Uterus (tissue), 2 donors: ENCODE measurements around the gene CHRDL2.

Source experiments
- POLR2A ChIP-seq, 2 donors: fragments of 450-650 bp; IDR thresholded peaks; one replicate each; pipeline ENCODE4 v1.6.1; 2016; ENCODE audit warnings: antibody characterized with exemption in 2 of 2, mild to moderate bottlenecking in 1 of 2, moderate library complexity in 1 of 2
- TF ChIP-seq, protein P1 (sequence below), 4 experiments: fragments of 200-600 bp in 2 of 4; fragments of 450-650 bp in 2 of 4; sonication (generic) in 2 of 4; IDR thresholded peaks; one replicate each; pipeline ENCODE4 v1.5.1; 2016 to 2019; ENCODE audit warnings: antibody characterized with exemption in 4 of 4, mild to moderate bottlenecking in 2 of 4, moderate library complexity in 1 of 4

DNA sequence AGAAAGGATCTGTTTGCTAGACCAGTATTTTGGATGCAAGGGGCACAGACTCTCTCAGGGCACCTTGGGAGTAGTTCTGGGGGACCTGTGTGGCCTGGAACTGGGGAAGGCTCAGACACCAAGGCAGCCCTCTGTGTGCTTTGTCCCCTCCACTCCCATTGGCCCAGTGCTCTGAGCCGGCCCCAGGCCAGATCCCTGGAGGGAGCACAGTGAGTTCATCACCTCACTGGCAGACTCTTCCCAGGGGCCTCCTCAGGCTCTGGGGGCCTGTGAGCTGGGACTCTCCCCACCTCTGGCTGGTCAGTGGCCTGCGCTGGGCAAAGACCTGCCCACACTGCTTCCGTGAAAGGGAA lies 51.7 kb downstream of the CHRDL2 start:
- TF ChIP-seq, protein P1, sequence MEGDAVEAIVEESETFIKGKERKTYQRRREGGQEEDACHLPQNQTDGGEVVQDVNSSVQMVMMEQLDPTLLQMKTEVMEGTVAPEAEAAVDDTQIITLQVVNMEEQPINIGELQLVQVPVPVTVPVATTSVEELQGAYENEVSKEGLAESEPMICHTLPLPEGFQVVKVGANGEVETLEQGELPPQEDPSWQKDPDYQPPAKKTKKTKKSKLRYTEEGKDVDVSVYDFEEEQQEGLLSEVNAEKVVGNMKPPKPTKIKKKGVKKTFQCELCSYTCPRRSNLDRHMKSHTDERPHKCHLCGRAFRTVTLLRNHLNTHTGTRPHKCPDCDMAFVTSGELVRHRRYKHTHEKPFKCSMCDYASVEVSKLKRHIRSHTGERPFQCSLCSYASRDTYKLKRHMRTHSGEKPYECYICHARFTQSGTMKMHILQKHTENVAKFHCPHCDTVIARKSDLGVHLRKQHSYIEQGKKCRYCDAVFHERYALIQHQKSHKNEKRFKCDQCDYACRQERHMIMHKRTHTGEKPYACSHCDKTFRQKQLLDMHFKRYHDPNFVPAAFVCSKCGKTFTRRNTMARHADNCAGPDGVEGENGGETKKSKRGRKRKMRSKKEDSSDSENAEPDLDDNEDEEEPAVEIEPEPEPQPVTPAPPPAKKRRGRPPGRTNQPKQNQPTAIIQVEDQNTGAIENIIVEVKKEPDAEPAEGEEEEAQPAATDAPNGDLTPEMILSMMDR (IDR thresholded peaks at IDR 0.05): no peak
- TF ChIP-seq POLR2A (IDR thresholded peaks at IDR 0.05): no peak
